SU-DHL-6 (cell line): ENCODE results near the gene HOXA9.

ENCODE experiments used
- EZH2phosphoT487 ChIP-seq: fragments of 200-600 bp; sonication (generic), shearing (Covaris generic); conservative IDR thresholded peaks from 2 replicates; pipeline ENCODE4 v1.6.1; 2018; ENCODE audit warnings: mild to moderate bottlenecking, antibody characterized with exemption, low read length, moderate library complexity, mixed read lengths
- TF ChIP-seq, protein P1 (sequence below): fragments of 200-600 bp; sonication (generic); IDR thresholded peaks from one replicate; pipeline ENCODE4 v1.5.1; 2017; ENCODE audit warnings: antibody characterized with exemption, mild to moderate bottlenecking, low read length, moderate library complexity; ENCODE audit not compliant: insufficient read depth, poor library complexity, severe bottlenecking

DNA sequence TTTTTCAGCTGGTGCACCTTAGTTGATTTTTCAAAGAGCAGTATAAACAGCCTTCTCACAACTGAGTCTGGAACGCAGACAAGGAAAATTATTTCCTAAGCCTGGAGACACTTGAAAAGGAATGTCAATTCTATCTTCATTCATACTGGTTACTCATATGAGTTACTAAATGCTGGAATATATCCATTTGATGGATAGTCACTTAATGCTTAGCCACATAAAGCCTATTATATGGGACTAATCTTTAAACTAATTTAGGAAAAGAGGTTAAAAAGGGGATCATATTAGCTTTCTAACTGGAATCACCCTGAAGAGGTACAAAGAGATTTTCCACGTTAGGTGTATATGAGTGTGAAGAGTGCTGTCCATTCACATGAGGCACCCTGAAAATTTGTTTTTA is 33.1 kb downstream of the HOXA9 start:
- TF ChIP-seq, protein P1, sequence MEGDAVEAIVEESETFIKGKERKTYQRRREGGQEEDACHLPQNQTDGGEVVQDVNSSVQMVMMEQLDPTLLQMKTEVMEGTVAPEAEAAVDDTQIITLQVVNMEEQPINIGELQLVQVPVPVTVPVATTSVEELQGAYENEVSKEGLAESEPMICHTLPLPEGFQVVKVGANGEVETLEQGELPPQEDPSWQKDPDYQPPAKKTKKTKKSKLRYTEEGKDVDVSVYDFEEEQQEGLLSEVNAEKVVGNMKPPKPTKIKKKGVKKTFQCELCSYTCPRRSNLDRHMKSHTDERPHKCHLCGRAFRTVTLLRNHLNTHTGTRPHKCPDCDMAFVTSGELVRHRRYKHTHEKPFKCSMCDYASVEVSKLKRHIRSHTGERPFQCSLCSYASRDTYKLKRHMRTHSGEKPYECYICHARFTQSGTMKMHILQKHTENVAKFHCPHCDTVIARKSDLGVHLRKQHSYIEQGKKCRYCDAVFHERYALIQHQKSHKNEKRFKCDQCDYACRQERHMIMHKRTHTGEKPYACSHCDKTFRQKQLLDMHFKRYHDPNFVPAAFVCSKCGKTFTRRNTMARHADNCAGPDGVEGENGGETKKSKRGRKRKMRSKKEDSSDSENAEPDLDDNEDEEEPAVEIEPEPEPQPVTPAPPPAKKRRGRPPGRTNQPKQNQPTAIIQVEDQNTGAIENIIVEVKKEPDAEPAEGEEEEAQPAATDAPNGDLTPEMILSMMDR = no peak
- TF ChIP-seq EZH2phosphoT487 = no peak
